ENCODE results near the gene MSL3B.
A peak's percentile ranks its signal among the peaks of the same experiment; 100 is the strongest.

MSL3B gene

DNA sequence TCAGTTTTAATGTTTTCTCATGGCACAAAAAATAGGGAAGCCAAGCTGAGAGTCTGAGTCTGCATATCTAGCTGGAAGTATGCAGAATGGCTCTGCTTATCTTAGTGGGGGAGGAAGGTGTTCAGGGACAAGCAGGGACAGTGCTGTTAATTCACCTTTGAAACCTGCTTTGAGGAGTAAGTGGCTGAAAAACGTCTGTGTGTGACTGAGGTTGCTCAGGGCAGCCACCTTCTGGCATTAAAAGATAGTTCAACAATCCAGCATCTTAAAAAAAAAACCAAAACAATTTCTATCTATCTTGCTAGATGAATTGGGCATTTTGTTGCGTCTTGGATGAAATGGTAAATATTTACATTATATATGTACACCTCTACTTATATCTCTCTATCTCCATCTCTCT is 46.9 kb upstream of the MSL3B start:
- ATAC-seq, result peak; percentile 54; the same call in 1 of the 3 replicates
- TF ChIP-seq ZFP3 (CRISPR knock-in tag; IDR thresholded peaks at IDR 0.05) (no peak), RARB (CRISPR knock-in tag; IDR thresholded peaks at IDR 0.05) (no peak), CREB5 (CRISPR knock-in tag; IDR thresholded peaks at IDR 0.05; ENCODE audit: low read depth) (no peak), SNAI2 (CRISPR knock-in tag; IDR thresholded peaks at IDR 0.05) (no peak)

GRCh38 chr2:233912691-233913423 is 44.7 kb upstream of the MSL3B start:
- no peak for TF ChIP-seq ESRRG (CRISPR knock-in tag; IDR thresholded peaks at IDR 0.05)
- peak; percentile 54; the same call in 1 of the 2 replicates for TF ChIP-seq ZFP3 (CRISPR knock-in tag; IDR thresholded peaks at IDR 0.05)
- TF ChIP-seq PPARA (CRISPR knock-in tag; IDR thresholded peaks at IDR 0.05; ENCODE audit: borderline replicate concordance), result no peak
- TF ChIP-seq ZC3H10 (CRISPR knock-in tag; IDR thresholded peaks at IDR 0.05), result no peak
- TF ChIP-seq SNAI2 (CRISPR knock-in tag; IDR thresholded peaks at IDR 0.05), result peak; percentile 79; the same call in 1 of the 2 replicates
- TF ChIP-seq CSDC2 (CRISPR knock-in tag; IDR thresholded peaks at IDR 0.05), result peak; percentile 83
- no peak for TF ChIP-seq TSHZ2 (CRISPR knock-in tag; IDR thresholded peaks at IDR 0.05)
- ATAC-seq, result peak; percentile 58; the same call in 1 of the 3 replicates

DNA sequence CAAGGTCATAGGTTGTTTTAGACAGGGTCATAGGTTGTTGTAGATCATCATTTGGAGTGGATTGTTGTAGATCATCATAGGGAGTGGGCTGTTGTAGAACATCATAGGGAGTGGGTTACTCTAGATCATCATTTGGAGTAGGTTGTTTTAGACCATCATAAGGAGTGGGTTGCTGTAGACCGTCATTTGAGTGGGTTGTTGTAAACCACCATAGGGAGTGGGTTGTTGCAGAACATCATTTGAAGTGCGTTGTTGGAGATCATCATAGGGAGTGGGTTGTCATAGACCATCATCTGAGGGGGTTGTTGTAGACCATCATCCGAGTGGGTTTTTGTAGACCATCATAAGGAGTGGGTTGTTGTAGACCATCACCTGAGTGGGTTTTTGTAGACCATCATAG is 39.4 kb upstream of the MSL3B start:
- TF ChIP-seq CSRNP3 (CRISPR knock-in tag; IDR thresholded peaks at IDR 0.05) (no peak), TOX (CRISPR knock-in tag; IDR thresholded peaks at IDR 0.05; ENCODE audit: borderline replicate concordance) (no peak)
- no peak for ATAC-seq

DNA sequence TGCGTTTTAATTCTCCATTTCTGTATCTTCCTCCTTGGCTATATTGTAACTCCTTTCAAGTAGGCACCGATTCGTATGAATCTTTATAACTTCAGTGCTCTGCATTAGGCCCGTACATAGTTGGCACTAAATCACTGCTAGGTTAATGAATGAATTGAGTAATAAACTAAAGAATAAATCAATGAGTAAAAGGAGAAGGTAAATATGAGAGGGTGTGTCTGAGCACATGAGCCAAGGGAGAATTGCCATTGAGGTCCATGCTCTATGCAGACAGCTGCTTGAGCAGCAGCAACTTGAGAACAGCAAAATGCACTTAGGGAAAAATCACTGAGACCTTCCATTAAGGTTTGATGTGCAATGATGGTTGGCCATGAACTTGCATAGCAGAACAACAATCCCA is 37.8 kb upstream of the MSL3B start:
- no peak for ATAC-seq
- TF ChIP-seq PPARA (CRISPR knock-in tag; IDR thresholded peaks at IDR 0.05; ENCODE audit: borderline replicate concordance), result no peak
- no peak for TF ChIP-seq ESRRG (CRISPR knock-in tag; IDR thresholded peaks at IDR 0.05)
- no peak for TF ChIP-seq BACH2 (CRISPR knock-in tag; IDR thresholded peaks at IDR 0.05; ENCODE audit: borderline replicate concordance)
- TF ChIP-seq, protein P1, sequence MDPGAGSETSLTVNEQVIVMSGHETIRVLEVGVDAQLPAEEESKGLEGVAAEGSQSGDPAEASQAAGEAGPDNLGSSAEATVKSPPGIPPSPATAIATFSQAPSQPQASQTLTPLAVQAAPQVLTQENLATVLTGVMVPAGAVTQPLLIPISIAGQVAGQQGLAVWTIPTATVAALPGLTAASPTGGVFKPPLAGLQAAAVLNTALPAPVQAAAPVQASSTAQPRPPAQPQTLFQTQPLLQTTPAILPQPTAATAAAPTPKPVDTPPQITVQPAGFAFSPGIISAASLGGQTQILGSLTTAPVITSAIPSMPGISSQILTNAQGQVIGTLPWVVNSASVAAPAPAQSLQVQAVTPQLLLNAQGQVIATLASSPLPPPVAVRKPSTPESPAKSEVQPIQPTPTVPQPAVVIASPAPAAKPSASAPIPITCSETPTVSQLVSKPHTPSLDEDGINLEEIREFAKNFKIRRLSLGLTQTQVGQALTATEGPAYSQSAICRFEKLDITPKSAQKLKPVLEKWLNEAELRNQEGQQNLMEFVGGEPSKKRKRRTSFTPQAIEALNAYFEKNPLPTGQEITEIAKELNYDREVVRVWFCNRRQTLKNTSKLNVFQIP (CRISPR knock-in tag; IDR thresholded peaks at IDR 0.05; ENCODE audit: borderline replicate concordance, low read depth), result no peak
- TF ChIP-seq SNAI2 (CRISPR knock-in tag; IDR thresholded peaks at IDR 0.05), result no peak
- TF ChIP-seq ZFP30 (CRISPR knock-in tag; IDR thresholded peaks at IDR 0.05), result no peak
- TF ChIP-seq RARB (CRISPR knock-in tag; IDR thresholded peaks at IDR 0.05), result no peak
- TF ChIP-seq ZFP3 (CRISPR knock-in tag; IDR thresholded peaks at IDR 0.05), result no peak
- TF ChIP-seq ZNF8 (CRISPR knock-in tag; IDR thresholded peaks at IDR 0.05), result no peak
- no peak for TF ChIP-seq TCF4 (CRISPR knock-in tag; IDR thresholded peaks at IDR 0.05; ENCODE audit: borderline replicate concordance)
- TF ChIP-seq ARNTL (CRISPR knock-in tag; IDR thresholded peaks at IDR 0.05; ENCODE audit: borderline replicate concordance, low read depth), result no peak
- TF ChIP-seq CSDC2 (CRISPR knock-in tag; IDR thresholded peaks at IDR 0.05), result no peak
- TF ChIP-seq CREB5 (CRISPR knock-in tag; IDR thresholded peaks at IDR 0.05; ENCODE audit: low read depth), result no peak
- no peak for TF ChIP-seq CSRNP3 (CRISPR knock-in tag; IDR thresholded peaks at IDR 0.05)
- TF ChIP-seq ZC3H10 (CRISPR knock-in tag; IDR thresholded peaks at IDR 0.05), result no peak
- no peak for TF ChIP-seq ZNF70 (CRISPR knock-in tag; IDR thresholded peaks at IDR 0.05)
- TF ChIP-seq TSHZ2 (CRISPR knock-in tag; IDR thresholded peaks at IDR 0.05), result no peak

Data from SK-N-SH treated with all-trans-retinoic acid at 6 μM for 48 hours (cell line).